ENCODE results near the gene NRG3. TPM values are rescaled to one million over a fixed set of nuclear protein-coding genes. Genes with fewer than 3 reads are reported as not detected.

The NRG3 gene
- total RNA-seq, 2 donors from 2014 or later: 1.7 to 2.3 TPM

GRCh38 chr10:82932451-82932850, 1057.5 kb downstream of the NRG3 start:
- no peaks in the 10 kb centered on the region for H3K36me3 Mint-ChIP-seq (ENCODE audit: low read depth)
- H3K27ac Mint-ChIP-seq: no peak overlapping the region
- 83 to 95% methylated on average over 3 of the region's 3 CpGs for whole genome bisulfite sequencing, 2 experiments (ENCODE audit: insufficient coverage in 1 of 2, insufficient read length in 1 of 2)

DNA sequence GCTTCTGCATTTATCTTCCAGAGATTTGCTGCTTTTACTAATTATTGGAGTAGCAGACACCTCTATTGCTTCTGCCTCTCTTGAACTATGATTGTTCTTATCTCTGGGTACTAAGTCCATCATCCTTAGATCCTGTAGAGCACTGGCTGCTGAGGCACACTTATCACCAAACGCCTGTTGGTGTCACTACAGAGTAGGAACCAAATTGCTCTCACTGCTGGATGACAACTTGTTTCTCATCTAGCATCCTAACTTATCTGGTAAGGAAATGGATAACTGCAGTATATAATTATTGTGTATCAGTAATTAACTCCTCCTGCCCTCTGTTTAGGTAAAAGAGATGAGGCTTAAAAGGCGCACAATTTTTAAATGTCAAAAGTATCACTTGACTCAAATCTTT, 1059.4 kb downstream of the NRG3 start:
- H3K27ac ChIP-seq (ENCODE audit: low read depth, low read length): no peak overlapping the region
- H3K4me3 Mint-ChIP-seq: no peak overlapping the region
- no peaks in the 10 kb centered on the region for H3K36me3 ChIP-seq (ENCODE audit: control insufficient read depth, insufficient read depth, low read length)
- WGBS, 2 experiments (ENCODE audit: insufficient coverage in 1 of 2, insufficient read length in 1 of 2): 70% methylated on average over 2 of the region's 2 CpGs; no CpG with 5 or more reads in 1 of the 2 experiments
- H3K9me3 Mint-ChIP-seq: no peaks in the 10 kb centered on the region
- H3K4me1 ChIP-seq (ENCODE audit: control insufficient read depth, insufficient read depth, low read length): peaks cover 4% of the 10 kb centered on the region
- no peak overlapping the region for H3K4me3 ChIP-seq (ENCODE audit: low read length)
- H3K9ac ChIP-seq (ENCODE audit: extremely low read depth, low read length, poor library complexity, severe bottlenecking): no peak overlapping the region
- H3K27me3 Mint-ChIP-seq (ENCODE audit: insufficient read depth): no peaks in the 10 kb centered on the region
- peaks cover 7% of the 10 kb centered on the region for H3K27me3 ChIP-seq (ENCODE audit: control insufficient read depth, insufficient read depth, low read length, poor library complexity, severe bottlenecking)
- no peaks in the 10 kb centered on the region for H3K9me3 ChIP-seq (ENCODE audit: control insufficient read depth, low read length)
- TF ChIP-seq CTCF (conservative IDR thresholded peaks at IDR 0.05): peak; percentile 73
- peak; percentile 54 for DNase-seq
- H3K36me3 Mint-ChIP-seq (ENCODE audit: low read depth): no peaks in the 10 kb centered on the region
- H3K27ac Mint-ChIP-seq: no peak overlapping the region
- peaks cover 19% of the 10 kb centered on the region for H3K4me1 Mint-ChIP-seq

More at GRCh38 chr10:82932451-82932850, 1057.5 kb downstream of the NRG3 start:
- Histone ChIP-seq H3K9ac (ENCODE audit: extremely low read depth, low read length, poor library complexity, severe bottlenecking) (no peak overlapping the region), H3K27ac (ENCODE audit: low read depth, low read length) (no peak overlapping the region), H3K4me1 (ENCODE audit: control insufficient read depth, insufficient read depth, low read length) (peaks cover 4% of the 10 kb centered on the region), H3K36me3 (ENCODE audit: control insufficient read depth, insufficient read depth, low read length) (no peaks in the 10 kb centered on the region), H3K27me3 (ENCODE audit: control insufficient read depth, insufficient read depth, low read length, poor library complexity, severe bottlenecking) (no peaks in the 10 kb centered on the region), H3K4me3 (ENCODE audit: low read length) (no peak overlapping the region), H3K9me3 (ENCODE audit: control insufficient read depth, low read length) (no peaks in the 10 kb centered on the region)
- Mint-ChIP-seq H3K4me3 (no peak overlapping the region), H3K9me3 (peaks cover 2% of the 10 kb centered on the region), H3K4me1 (peaks cover 19% of the 10 kb centered on the region), H3K27me3 (ENCODE audit: insufficient read depth) (no peaks in the 10 kb centered on the region)
- no peak for TF ChIP-seq CTCF (conservative IDR thresholded peaks at IDR 0.05)
- DNase-seq: no peak

DNA sequence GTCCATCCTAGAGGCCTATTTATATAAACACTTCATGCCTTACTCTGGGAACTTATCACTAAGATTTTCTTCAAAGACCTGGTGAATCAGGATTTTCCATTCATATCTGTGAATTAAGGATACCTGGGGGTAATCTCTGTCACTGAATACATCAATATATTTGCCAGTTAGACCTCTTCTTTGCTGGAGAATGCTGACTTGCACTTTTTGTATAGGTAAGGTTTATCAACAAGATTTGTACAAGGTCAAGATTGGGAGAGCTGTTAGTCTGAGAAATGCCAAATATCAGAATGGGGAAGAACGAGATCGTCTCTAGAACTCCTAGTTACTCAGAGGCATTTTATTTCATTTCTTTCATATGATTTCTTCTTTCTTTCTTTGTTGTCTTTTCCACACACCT, 1060.0 kb downstream of the NRG3 start:
- Mint-ChIP-seq H3K4me3 (no peak overlapping the region), H3K9me3 (peaks cover 2% of the 10 kb centered on the region), H3K36me3 (ENCODE audit: low read depth) (no peaks in the 10 kb centered on the region), H3K27me3 (ENCODE audit: insufficient read depth) (no peaks in the 10 kb centered on the region), H3K4me1 (peaks cover 22% of the 10 kb centered on the region), H3K27ac (no peak overlapping the region)
- H3K9ac ChIP-seq (ENCODE audit: extremely low read depth, low read length, poor library complexity, severe bottlenecking): no peak overlapping the region
- no peaks in the 10 kb centered on the region for H3K9me3 ChIP-seq (ENCODE audit: control insufficient read depth, low read length)
- TF ChIP-seq CTCF (conservative IDR thresholded peaks at IDR 0.05): no peak
- DNase-seq: no peak
- no peak overlapping the region for H3K27ac ChIP-seq (ENCODE audit: low read depth, low read length)
- H3K4me3 ChIP-seq (ENCODE audit: low read length): no peak overlapping the region
- H3K27me3 ChIP-seq (ENCODE audit: control insufficient read depth, insufficient read depth, low read length, poor library complexity, severe bottlenecking): peaks cover 7% of the 10 kb centered on the region
- H3K36me3 ChIP-seq (ENCODE audit: control insufficient read depth, insufficient read depth, low read length): no peaks in the 10 kb centered on the region
- WGBS, 2 experiments (ENCODE audit: insufficient coverage in 1 of 2, insufficient read length in 1 of 2): 97 to 100% methylated on average over 1 to 2 of the region's 2 CpGs
- H3K4me1 ChIP-seq (ENCODE audit: control insufficient read depth, insufficient read depth, low read length): peaks cover 7% of the 10 kb centered on the region

All from endodermal cell (in vitro differentiated cells).